ENCODE data around the gene RIPOR2. TPM values are rescaled to one million over a fixed set of nuclear protein-coding genes. Genes with fewer than 3 reads are reported as not detected.

RIPOR2 gene
- total and polyA plus RNA-seq, 2 of the 13 experiments (the other 11 are each of a cell fraction or from before 2014, with no cell fraction given) = 0.02 to 0.05 TPM

GRCh38 chr6:24951811-24952299 is 16.1 kb upstream of the RIPOR2 start (continued):
- TF ChIP-seq, protein P1, sequence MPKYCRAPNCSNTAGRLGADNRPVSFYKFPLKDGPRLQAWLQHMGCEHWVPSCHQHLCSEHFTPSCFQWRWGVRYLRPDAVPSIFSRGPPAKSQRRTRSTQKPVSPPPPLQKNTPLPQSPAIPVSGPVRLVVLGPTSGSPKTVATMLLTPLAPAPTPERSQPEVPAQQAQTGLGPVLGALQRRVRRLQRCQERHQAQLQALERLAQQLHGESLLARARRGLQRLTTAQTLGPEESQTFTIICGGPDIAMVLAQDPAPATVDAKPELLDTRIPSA (CRISPR knock-in tag; IDR thresholded peaks at IDR 0.05; ENCODE audit: borderline replicate concordance) = no peak
- TF ChIP-seq KLF16 (CRISPR knock-in tag; IDR thresholded peaks at IDR 0.05) (no peak), EP300 (IDR thresholded peaks at IDR 0.05; ENCODE audit: low read depth in 2 of 2, low read length in 2 of 2) (no peak), EP300 (CRISPR knock-in tag; IDR thresholded peaks at IDR 0.05; ENCODE audit: borderline replicate concordance) (no peak), ZNF614 (CRISPR knock-in tag; IDR thresholded peaks at IDR 0.05; ENCODE audit: borderline replicate concordance) (no peak), SMAD9 (CRISPR knock-in tag; IDR thresholded peaks at IDR 0.05) (no peak), FOXA3 (CRISPR knock-in tag; IDR thresholded peaks at IDR 0.05) (no peak), HNF4G (IDR thresholded peaks at IDR 0.05; ENCODE audit: borderline replicate concordance, low read depth, low read length) (no peak), HNF4G (CRISPR knock-in tag; IDR thresholded peaks at IDR 0.05; ENCODE audit: borderline replicate concordance, low read depth) (no peak)
- TF ChIP-seq, protein P2, sequence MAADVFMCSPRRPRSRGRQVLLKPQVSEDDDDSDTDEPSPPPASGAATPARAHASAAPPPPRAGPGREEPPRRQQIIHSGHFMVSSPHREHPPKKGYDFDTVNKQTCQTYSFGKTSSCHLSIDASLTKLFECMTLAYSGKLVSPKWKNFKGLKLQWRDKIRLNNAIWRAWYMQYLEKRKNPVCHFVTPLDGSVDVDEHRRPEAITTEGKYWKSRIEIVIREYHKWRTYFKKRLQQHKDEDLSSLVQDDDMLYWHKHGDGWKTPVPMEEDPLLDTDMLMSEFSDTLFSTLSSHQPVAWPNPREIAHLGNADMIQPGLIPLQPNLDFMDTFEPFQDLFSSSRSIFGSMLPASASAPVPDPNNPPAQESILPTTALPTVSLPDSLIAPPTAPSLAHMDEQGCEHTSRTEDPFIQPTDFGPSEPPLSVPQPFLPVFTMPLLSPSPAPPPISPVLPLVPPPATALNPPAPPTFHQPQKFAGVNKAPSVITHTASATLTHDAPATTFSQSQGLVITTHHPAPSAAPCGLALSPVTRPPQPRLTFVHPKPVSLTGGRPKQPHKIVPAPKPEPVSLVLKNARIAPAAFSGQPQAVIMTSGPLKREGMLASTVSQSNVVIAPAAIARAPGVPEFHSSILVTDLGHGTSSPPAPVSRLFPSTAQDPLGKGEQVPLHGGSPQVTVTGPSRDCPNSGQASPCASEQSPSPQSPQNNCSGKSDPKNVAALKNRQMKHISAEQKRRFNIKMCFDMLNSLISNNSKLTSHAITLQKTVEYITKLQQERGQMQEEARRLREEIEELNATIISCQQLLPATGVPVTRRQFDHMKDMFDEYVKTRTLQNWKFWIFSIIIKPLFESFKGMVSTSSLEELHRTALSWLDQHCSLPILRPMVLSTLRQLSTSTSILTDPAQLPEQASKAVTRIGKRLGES (CRISPR knock-in tag; IDR thresholded peaks at IDR 0.05; ENCODE audit: borderline replicate concordance) = no peak
